Activated CD4-positive, alpha-beta T cell treated with anti-CD3 and anti-CD28 coated beads, Interleukin-2, amount 50 U/mL, for 4 hours (primary cell): Measurements from ENCODE around the gene PRDM15.

ENCODE experiments used
- DNase-seq, 2 experiments: peaks; one replicate each; pipeline ENCODE4 v3.0.0-alpha.2; 2020

The PRDM15 gene, protein sequence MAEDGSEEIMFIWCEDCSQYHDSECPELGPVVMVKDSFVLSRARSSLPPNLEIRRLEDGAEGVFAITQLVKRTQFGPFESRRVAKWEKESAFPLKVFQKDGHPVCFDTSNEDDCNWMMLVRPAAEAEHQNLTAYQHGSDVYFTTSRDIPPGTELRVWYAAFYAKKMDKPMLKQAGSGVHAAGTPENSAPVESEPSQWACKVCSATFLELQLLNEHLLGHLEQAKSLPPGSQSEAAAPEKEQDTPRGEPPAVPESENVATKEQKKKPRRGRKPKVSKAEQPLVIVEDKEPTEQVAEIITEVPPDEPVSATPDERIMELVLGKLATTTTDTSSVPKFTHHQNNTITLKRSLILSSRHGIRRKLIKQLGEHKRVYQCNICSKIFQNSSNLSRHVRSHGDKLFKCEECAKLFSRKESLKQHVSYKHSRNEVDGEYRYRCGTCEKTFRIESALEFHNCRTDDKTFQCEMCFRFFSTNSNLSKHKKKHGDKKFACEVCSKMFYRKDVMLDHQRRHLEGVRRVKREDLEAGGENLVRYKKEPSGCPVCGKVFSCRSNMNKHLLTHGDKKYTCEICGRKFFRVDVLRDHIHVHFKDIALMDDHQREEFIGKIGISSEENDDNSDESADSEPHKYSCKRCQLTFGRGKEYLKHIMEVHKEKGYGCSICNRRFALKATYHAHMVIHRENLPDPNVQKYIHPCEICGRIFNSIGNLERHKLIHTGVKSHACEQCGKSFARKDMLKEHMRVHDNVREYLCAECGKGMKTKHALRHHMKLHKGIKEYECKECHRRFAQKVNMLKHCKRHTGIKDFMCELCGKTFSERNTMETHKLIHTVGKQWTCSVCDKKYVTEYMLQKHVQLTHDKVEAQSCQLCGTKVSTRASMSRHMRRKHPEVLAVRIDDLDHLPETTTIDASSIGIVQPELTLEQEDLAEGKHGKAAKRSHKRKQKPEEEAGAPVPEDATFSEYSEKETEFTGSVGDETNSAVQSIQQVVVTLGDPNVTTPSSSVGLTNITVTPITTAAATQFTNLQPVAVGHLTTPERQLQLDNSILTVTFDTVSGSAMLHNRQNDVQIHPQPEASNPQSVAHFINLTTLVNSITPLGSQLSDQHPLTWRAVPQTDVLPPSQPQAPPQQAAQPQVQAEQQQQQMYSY

GRCh38 chr21:41879190-41879998 is at the start of gene PRDM15:
Gene PRDM15 (minus strand): TSS chr21:41879344. CDS start chr21:41860363, 18,981 bp downstream.
- peak; percentile 79 to 81 for DNase-seq

DNA sequence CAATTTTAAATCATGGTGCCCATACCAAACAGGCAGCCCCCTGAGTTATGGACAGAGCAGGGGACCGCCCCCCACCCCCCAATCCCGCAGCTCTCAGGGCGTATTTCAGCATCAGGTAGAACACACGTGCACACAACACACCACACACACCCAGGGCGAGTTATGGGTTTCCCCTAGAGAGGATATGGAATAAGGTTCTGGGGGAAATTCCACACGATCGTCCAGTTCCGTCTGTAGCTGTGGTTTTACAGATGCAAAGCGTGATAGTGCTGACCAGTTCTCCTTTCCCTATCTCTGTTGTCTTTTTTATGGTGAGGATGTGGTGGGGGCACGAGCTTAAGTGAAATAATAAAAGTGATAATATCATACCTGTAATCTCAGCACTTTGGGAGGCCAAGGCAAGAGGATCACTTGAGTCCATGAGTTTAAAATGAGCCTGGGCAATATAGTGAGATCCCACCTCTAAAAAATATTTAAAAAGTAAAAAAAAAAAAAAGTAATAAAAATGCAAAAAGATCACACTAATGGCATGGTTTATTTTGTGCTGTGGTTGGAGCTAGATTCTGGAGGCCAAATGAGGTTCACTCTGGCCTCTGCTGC is 49.6 kb upstream of the PRDM15 start:
- no peak for DNase-seq

- DNase-seq = no peak
Observed at GRCh38 chr21:41927727-41928409, 48.7 kb upstream of the PRDM15 start.

- DNase-seq = no peak
Observed at GRCh38 chr21:41926807-41927171, 47.6 kb upstream of the PRDM15 start.

DNA sequence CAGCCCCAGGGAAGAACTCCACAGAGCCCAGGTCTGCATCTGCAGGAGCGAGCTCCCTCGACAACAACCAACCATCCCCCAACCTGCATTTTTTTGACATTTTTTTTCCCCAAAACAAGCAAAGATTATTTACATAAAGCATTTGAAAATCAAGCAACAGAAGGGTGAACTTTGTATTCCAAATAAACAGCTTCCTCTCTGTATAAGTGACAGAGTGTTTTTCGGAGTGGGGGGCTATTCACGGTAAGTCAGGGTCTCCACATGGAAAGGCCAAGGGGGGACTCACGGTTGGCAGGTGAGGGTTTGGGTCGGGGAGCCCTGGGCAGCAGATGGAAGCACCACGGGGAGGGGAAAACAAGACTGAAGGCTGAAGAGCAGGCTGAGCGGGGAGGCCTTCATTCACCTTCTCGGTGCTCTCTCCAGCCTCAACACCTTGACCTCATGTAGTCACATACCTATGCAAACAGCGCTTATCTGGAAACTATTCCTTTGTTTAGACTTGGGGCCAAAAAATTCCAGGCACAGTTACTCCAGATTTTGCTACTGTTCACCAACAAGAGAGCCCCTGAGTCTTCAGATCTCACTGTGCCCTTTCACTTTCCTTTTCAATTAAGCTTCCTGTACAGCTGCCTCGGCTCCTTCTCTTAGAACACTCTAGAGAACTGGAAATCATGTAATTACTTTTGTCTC is 47.1 kb upstream of the PRDM15 start:
- DNase-seq = peak; percentile 7 to 8

DNA sequence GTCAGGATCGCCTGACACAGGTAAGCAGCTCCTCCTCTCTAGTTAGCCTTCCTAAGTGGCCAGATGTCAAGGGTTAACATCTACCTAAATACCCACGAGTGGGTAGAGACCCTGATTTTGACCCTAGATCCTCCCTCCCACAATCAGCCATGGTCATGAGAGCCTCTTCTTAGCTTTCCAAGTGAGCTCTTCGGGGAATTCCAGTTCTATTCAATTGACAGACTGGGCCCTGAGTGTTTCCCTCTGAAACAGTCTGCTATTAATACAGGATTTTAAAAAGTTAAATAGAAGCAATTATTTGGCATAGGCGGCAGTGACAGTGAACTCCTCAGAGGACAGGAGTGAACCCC is 46.6 kb upstream of the PRDM15 start:
- DNase-seq = no peak

- DNase-seq = no peak
Observed at GRCh38 chr21:41924368-41924754, 45.2 kb upstream of the PRDM15 start.

GRCh38 chr21:41923631-41924367 is 44.7 kb upstream of the PRDM15 start:
- no peak for DNase-seq

DNA sequence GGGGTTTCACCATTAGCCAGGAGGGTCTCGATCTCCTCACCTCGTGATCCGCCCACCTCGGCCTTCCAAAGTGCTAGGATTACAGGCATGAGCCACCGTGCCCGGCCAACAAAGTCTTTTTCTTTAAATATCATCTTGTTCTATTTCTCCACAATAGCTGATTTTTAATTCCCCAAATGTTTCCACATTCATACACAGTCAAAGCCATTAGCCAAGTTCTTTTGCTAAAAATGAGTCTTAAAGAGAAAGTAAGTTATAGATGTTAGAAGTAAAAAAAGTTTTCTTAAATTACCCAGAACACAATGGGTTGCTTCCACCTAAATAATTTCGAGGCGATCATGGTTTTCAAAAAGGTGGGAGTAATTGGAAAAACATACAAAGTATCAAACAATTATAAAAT is 44.0 kb upstream of the PRDM15 start:
- DNase-seq = no peak

GRCh38 chr21:41921021-41921420 is 41.9 kb upstream of the PRDM15 start:
- no peak for DNase-seq

DNA sequence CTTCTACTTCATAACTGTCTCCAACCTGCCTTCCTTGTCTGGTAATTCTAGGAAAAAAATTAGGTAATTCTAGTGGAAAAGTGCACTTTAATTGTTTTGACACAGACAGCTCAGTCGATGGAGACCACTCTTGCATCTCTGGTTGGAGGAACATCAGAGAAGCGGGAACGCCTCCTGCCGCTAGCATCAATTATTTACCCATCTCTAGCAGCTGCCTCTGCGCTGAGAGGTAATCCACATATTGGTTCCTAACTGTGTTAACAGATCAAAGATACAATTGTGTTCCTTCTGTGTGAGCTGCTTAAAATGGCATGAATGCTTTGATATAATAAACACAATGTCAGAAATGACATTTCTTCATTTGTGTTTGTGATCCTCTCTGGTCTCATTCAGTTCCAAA is 41.3 kb upstream of the PRDM15 start:
- no peak for DNase-seq

DNA sequence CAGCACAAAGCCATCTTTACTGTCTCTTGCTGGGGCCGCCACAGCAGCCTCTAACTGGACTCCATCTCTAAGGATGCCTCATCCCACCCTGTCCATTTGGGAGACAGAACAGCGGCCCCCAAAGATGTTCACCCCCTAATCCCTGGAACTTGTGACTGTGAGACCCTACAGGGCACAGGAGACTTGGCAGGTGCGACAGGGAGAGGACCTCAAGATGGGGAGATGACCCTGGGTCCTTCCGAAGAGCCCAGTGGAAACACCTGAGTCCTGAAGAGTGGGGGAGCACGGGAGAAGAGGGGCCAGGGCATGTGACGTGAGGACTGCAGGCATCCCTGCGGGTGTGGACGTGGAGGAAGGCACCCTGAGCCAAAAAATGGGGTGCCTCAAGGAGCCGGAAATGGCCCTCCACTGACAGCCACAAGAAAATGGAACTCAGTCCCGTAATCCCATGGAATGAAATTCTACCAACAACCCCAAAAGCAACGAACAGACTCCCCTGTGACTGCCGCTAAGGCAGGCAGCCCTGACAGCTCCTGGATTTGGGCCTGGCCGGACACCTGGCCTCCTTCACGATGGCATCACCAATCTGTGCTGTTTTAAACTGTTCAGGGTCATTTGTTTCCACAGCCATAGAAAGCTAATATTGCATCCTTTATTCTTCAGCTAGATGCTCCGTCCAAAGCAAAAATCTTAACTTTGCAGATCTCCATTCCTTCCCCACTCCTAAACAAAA is 40.7 kb upstream of the PRDM15 start:
- DNase-seq = no peak

DNA sequence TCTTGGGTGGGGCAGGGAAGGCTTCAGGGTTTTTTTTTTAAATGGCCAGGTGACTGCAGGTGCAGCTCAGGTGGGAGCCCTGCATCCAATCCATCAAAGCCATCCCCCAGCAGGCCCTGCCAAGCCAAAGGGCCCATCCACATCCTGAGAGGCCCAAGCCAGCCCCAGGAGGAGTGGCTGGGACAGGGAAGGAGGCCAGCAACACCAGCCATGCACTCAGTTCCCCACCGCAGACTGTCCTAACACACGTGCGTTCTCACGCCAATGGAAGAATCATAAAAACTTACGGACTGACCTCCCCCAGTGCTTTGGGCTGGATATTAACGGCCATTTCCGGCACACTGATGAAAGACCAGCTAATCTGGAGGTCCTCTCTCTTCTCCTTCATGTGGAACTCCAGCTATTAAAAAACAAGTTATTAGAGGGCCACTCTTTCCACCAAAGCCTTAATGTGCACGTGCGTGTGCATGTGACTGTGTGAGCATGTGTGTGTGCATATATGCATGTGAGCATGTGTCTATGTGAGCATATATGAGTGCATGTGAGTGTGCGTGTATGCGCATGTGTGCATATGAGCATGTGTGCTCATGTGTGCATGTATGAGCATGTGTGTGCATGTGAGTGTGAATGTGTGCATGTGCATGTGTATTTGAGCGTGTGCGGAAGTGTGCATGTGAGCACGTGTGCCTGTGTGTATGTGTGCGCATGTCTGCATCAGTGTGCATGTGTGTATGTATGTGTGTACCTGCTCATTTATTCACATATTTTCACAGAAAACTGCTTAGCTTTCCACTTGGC is 39.6 kb upstream of the PRDM15 start:
- no peak for DNase-seq

GRCh38 chr21:41917531-41917930 is 38.4 kb upstream of the PRDM15 start:
- DNase-seq = no peak

- DNase-seq = no peak
Observed at GRCh38 chr21:41916888-41917433, 37.8 kb upstream of the PRDM15 start.

DNA sequence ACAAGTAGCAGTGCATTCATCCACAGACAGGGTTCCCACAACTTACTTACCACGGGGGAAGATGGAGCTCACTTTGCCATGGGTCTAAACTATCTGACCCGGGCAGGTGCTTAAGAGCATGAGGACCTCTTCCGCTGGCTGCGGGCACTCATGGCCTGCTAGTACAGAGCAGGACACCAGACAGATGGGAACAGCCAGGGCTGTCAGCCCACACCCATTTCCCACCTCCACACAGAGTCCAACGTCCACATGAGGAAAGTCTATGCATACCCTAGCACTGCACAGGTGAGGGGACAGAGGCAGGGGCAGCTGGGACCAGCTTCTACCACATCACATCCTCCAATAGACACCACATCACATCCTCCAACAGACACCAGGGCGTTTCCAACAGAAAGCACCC is 35.8 kb upstream of the PRDM15 start:
- DNase-seq = no peak

- no peak for DNase-seq
Observed at GRCh38 chr21:41914358-41914757, 35.2 kb upstream of the PRDM15 start.

GRCh38 chr21:41913230-41913629 is 34.1 kb upstream of the PRDM15 start:
- DNase-seq = no peak
